Transverse colon (tissue), 4 donors: ENCODE measurements around the gene HRH2.

ENCODE experiments used
- CTCF ChIP-seq, 5 experiments: fragments of 200-600 bp in 3 of 5; fragments of 450-650 bp in 2 of 5; sonication (generic) in 3 of 5; IDR thresholded peaks; 1 replicate in 2 of 5; 2 replicates in 3 of 5; pipeline ENCODE4 v1.5.1; 2016 to 2017; ENCODE audit warnings: antibody characterized with exemption in 5 of 5, inconsistent platforms in 3 of 5, mild to moderate bottlenecking in 2 of 5, moderate library complexity in 1 of 5
- EP300 ChIP-seq: sonication (generic); formaldehyde crosslinking; IDR thresholded peaks from one replicate; pipeline ENCODE4 v1.6.1; 2017; ENCODE audit warnings: antibody characterized with exemption, low read depth
- POLR2A ChIP-seq: fragments of 450-650 bp; IDR thresholded peaks from one replicate; pipeline ENCODE4 v1.6.1; 2016; ENCODE audit warnings: antibody characterized with exemption, mild to moderate bottlenecking, moderate library complexity
- POLR2AphosphoS5 ChIP-seq, 3 donors: sonication (generic); formaldehyde crosslinking; IDR thresholded peaks; one replicate each; pipeline ENCODE4 v1.6.1; 2016; ENCODE audit warnings: antibody characterized with exemption in 3 of 3

GRCh38 chr5:175728316-175728715, 70.4 kb downstream of the HRH2 start:
- TF ChIP-seq POLR2AphosphoS5 (IDR thresholded peaks at IDR 0.05), result no peak
- TF ChIP-seq CTCF (IDR thresholded peaks at IDR 0.05), result no peak
- TF ChIP-seq POLR2A, result no peak
- TF ChIP-seq EP300, result no peak
